Hair follicle dermal papilla cell (primary cell): ENCODE measurements around the gene KIAA0319L. TPM values are rescaled to one million over a fixed set of nuclear protein-coding genes. Genes with fewer than 3 reads are reported as not detected.

Experiments used
- total RNA-seq: library from RNA; depleted of rRNA; stranded (reverse); fragments of >200 nt; gene quantifications from 2 replicates; pipeline ENCODE4 v1.2.3, GENCODE V29; 2012

Gene KIAA0319L
- total RNA-seq, result 39.3 and 51.1 TPM in 2 replicates

DNA sequence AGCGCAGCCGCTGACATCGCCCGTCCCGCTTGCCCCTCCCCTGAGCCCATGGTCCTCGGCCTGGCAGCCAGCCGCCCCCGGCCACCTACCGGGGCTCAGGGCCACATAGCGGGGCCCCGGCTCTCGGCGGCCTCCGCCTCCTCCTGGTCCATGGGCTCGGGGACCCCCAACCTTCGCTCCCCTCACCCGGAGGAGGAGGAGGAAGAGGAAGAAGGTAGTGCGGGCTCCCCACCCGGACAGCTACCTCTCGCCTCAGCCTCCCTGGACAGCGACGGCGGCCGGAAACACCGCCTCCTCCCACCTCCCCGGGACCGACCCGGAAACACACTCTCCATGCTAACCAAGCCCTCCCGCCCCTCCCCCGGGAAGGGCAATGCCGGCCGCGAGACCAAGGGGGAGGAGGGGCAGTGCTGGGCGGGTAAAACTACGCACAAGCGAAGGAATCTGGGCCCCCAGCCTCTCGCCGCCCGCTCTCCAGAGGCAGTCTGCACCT lies at the start of gene KIAA0319L:
Gene KIAA0319L, minus strand, starts transcription at position 286 of the 493 bp plus-strand sequence. CDS start 2,912 bp downstream, outside the sequence.

DNA sequence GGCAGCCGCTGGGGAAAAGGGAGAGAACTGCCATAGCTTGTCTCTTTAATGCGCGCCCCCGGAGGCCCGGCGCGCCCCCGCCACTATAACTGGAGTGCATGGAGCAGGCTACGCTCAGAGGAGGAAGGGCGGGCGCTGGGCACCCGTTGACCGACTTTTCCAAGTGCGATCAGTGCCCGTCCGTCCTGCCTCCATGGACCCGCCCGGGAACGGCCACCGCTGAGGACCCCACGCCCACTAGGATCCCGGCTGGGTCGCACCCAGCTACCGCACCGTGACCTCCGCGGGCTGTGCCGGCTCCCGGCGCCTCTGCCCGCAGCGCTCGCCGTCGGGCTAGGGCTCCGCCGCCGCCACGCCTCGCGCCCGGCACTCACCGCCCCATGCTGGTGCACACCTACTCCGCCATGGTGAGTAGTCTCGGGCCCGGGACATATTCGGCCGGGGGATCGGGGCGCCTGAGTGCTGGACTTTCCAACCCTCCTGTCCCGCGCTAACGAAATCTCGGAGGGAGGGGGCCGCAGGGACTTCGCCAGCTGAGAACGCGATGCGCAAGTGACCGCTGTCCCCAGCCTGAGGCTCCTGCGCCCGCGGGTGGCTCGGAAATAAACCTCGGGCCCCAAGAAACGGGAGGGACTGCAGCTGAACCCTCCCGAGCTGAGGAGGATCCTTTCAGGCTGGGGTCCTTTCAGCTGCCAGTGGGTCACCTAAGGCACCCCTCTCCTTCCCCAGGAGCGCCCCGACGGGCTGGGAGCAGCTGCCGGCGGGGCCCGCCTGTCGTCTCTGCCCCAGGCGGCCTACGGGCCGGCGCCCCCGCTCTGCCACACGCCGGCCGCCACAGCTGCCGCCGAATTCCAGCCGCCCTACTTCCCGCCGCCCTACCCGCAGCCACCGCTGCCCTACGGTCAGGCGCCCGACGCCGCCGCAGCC lies 16.3 kb upstream of the KIAA0319L start, which contains the start of gene TFAP2E:
Gene TFAP2E, plus strand, starts transcription at position 117 of the 927 bp plus-strand sequence. Its CDS starts 264 bp downstream, at position 381.

DNA sequence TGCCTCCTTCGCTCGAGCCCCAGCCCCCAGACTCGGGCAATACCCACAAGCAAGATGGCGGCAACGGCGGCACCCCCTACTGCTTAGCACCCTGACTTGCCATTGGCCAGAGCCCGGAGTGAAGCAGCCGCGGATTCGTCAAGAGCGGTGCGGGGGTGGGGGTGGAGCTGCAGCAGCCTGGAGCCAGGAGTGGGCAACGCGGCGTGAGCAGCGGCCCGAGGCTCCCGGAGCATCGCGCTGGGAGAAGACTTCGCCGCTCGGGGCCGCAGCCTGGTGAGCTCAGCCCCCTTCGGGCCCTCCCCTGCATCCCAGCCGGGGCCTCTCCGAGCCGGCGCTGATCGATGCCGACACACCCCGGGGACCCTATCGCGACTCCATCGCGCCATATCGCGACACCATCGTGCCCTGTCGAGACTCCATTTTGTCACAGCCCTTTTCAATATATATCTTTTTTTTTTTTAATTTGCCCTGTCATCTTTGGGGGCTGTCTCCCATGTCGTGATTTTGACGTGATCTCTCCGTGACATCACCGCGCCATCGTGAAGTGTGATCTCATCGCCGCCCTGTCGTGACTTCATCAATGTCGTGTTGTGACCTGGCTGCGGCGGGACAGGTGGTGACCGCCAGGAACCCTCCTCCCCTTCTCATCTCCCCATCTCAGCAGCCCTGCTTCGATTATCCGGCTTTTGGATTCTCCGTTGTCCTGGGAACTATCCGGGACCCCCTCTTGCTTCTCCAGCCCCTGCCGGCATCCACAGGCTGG lies 589 bp upstream of the KIAA0319L start, which contains the start of gene NCDN:
Gene NCDN, plus strand, starts transcription at position 189 of the 763 bp plus-strand sequence. Its CDS starts 392 bp downstream, at position 581.

Other genes with a start within 250 kb of the KIAA0319L start
- 34.0 and 34.4 TPM in 2 replicates for gene NCDN, start 396 bp upstream of the KIAA0319L start, total RNA-seq
- gene TFAP2E, start 15.9 kb upstream of the KIAA0319L start, total RNA-seq, result 0.32 and 0.61 TPM in 2 replicates
- 19.8 and 24.0 TPM in 2 replicates for gene PSMB2, start 84.1 kb upstream of the KIAA0319L start, total RNA-seq
- 28.6 and 29.9 TPM in 2 replicates for gene C1orf216, start 161.5 kb upstream of the KIAA0319L start, total RNA-seq
- gene CLSPN, start 212.6 kb upstream of the KIAA0319L start, total RNA-seq, result 2.8 and 3.1 TPM in 2 replicates